Tibial nerve (tissue), 3 donors: Measurements from ENCODE around the gene AGAP3.

Experiments used
- POLR2A ChIP-seq, 2 donors: fragments of 450-650 bp; IDR thresholded peaks; one replicate each; pipeline ENCODE4 v1.6.1; 2017; ENCODE audit warnings: antibody characterized with exemption in 2 of 2, mild to moderate bottlenecking in 2 of 2, moderate library complexity in 2 of 2
- TF ChIP-seq, protein P1 (sequence below), 5 experiments: fragments of 200-600 bp in 3 of 5; fragments of 450-650 bp in 2 of 5; sonication (generic) in 3 of 5; IDR thresholded peaks; one replicate each; pipeline ENCODE4 v1.5.1; 2016 to 2019; ENCODE audit warnings: antibody characterized with exemption in 5 of 5, mild to moderate bottlenecking in 3 of 5, moderate library complexity in 2 of 5

- TF ChIP-seq, protein P1, sequence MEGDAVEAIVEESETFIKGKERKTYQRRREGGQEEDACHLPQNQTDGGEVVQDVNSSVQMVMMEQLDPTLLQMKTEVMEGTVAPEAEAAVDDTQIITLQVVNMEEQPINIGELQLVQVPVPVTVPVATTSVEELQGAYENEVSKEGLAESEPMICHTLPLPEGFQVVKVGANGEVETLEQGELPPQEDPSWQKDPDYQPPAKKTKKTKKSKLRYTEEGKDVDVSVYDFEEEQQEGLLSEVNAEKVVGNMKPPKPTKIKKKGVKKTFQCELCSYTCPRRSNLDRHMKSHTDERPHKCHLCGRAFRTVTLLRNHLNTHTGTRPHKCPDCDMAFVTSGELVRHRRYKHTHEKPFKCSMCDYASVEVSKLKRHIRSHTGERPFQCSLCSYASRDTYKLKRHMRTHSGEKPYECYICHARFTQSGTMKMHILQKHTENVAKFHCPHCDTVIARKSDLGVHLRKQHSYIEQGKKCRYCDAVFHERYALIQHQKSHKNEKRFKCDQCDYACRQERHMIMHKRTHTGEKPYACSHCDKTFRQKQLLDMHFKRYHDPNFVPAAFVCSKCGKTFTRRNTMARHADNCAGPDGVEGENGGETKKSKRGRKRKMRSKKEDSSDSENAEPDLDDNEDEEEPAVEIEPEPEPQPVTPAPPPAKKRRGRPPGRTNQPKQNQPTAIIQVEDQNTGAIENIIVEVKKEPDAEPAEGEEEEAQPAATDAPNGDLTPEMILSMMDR (IDR thresholded peaks at IDR 0.05): no peak
- TF ChIP-seq POLR2A (IDR thresholded peaks at IDR 0.05): no peak
Measured at GRCh38 chr7:151135866-151136843, 49.9 kb downstream of the AGAP3 start.
